Upper lobe of left lung (tissue), 4 donors: Measurements from ENCODE around the gene RIMBP2.

ENCODE experiments used
- POLR2A ChIP-seq, 4 donors: fragments of 450-650 bp; IDR thresholded peaks; one replicate each; pipeline ENCODE4 v1.5.1; 2016 to 2017; ENCODE audit warnings: antibody characterized with exemption in 4 of 4, mild to moderate bottlenecking in 2 of 4
- POLR2AphosphoS5 ChIP-seq, 2 donors: sonication (generic); formaldehyde crosslinking; IDR thresholded peaks; one replicate each; pipeline ENCODE4 v1.5.1; 2017; ENCODE audit warnings: antibody characterized with exemption in 2 of 2
- TF ChIP-seq, protein P1 (sequence below), 6 experiments: fragments of 450-650 bp in 4 of 6; fragments of 200-600 bp in 2 of 6; sonication (generic) in 2 of 6; IDR thresholded peaks; one replicate each; pipeline ENCODE4 v1.5.1; 2016 to 2019; ENCODE audit warnings: antibody characterized with exemption in 6 of 6

DNA sequence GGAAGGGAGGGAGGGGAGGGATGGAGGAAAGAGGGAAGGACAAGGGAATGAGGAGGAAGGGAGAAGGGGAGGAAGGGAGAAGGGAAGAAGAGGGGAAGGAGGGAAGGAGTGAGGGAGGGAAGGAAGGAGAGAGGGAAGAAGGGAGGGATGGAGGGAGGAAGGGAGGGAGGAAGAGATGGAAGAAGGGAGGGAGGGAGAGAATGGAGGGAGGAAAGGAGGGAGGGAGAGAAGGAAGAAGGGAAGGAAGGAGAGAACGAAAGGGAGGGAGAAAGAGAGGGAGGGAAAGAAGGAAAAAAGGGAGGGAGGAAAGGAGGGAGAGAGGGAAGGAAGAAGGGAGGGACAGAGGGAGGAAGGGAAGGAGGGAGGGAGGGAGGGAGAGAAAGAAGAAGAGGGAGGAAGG lies 49.5 kb downstream of the RIMBP2 start:
- TF ChIP-seq POLR2AphosphoS5 (IDR thresholded peaks at IDR 0.05) (no peak), POLR2A (IDR thresholded peaks at IDR 0.05) (no peak)
- TF ChIP-seq, protein P1, sequence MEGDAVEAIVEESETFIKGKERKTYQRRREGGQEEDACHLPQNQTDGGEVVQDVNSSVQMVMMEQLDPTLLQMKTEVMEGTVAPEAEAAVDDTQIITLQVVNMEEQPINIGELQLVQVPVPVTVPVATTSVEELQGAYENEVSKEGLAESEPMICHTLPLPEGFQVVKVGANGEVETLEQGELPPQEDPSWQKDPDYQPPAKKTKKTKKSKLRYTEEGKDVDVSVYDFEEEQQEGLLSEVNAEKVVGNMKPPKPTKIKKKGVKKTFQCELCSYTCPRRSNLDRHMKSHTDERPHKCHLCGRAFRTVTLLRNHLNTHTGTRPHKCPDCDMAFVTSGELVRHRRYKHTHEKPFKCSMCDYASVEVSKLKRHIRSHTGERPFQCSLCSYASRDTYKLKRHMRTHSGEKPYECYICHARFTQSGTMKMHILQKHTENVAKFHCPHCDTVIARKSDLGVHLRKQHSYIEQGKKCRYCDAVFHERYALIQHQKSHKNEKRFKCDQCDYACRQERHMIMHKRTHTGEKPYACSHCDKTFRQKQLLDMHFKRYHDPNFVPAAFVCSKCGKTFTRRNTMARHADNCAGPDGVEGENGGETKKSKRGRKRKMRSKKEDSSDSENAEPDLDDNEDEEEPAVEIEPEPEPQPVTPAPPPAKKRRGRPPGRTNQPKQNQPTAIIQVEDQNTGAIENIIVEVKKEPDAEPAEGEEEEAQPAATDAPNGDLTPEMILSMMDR (IDR thresholded peaks at IDR 0.05) = no peak
